HEK293T (cell line): ENCODE data around the gene SLC39A3.

Source experiments
- CTCF ChIA-PET: fragments of 350-600 bp; formaldehyde crosslinking; extraction: SDS; loops from one replicate; lab custom pipeline; 2021; ENCODE audit warnings: antibody characterized with exemption, inconsistent platforms; lab: Yijun Ruan, JAX
- POLR2A ChIA-PET: fragments of 350-600 bp; formaldehyde crosslinking; extraction: SDS; loops from one replicate; lab custom pipeline; 2020; ENCODE audit warnings: antibody characterized with exemption, inconsistent platforms; lab: Yijun Ruan, JAX
- DNase-seq: peaks from one replicate; pipeline ENCODE4 v3.0.0; 2012; ENCODE audit warnings: mixed read lengths; ENCODE audit errors: extremely low spot score
- ARNT ChIP-seq: fragments of 450-650 bp; IDR thresholded peaks from 2 replicates; pipeline ENCODE4 v1.6.1; 2017; ENCODE audit warnings: mild to moderate bottlenecking
- BHLHE40 ChIP-seq: fragments of 450-650 bp; IDR thresholded peaks from 2 replicates; pipeline ENCODE4 v1.6.1; 2016; ENCODE audit warnings: mild to moderate bottlenecking, moderate library complexity, borderline replicate concordance
- CTBP1 ChIP-seq: fragments of 450-650 bp; IDR thresholded peaks from 2 replicates; pipeline ENCODE4 v1.6.1; 2016; ENCODE audit warnings: borderline replicate concordance
- ELF4 ChIP-seq: fragments of 450-650 bp; IDR thresholded peaks from 2 replicates; pipeline ENCODE4 v1.6.1; 2017; ENCODE audit warnings: antibody characterized with exemption
- FOXA1 ChIP-seq: fragments of 450-650 bp; IDR thresholded peaks from 2 replicates; pipeline ENCODE4 v1.6.1; 2016; ENCODE audit warnings: mild to moderate bottlenecking
- FOXK2 ChIP-seq: fragments of 450-650 bp; IDR thresholded peaks from 2 replicates; pipeline ENCODE4 v1.6.1; 2016; ENCODE audit warnings: mild to moderate bottlenecking
- FOXM1 ChIP-seq: fragments of 450-650 bp; IDR thresholded peaks from 2 replicates; pipeline ENCODE4 v1.6.1; 2017; ENCODE audit warnings: mild to moderate bottlenecking, borderline replicate concordance
- HDGF ChIP-seq: fragments of 450-650 bp; IDR thresholded peaks from 2 replicates; pipeline ENCODE4 v1.6.1; 2017; ENCODE audit warnings: antibody characterized with exemption, borderline replicate concordance
- L3MBTL2 ChIP-seq: fragments of 450-650 bp; conservative IDR thresholded peaks from 2 replicates; pipeline ENCODE4 v1.6.1; 2016; ENCODE audit warnings: mild to moderate bottlenecking
- LEF1 ChIP-seq: fragments of 450-650 bp; IDR thresholded peaks from 2 replicates; pipeline ENCODE4 v1.6.1; 2017; ENCODE audit warnings: mild to moderate bottlenecking, borderline replicate concordance
- NFRKB ChIP-seq: fragments of 450-650 bp; IDR thresholded peaks from 2 replicates; pipeline ENCODE4 v1.6.1; 2016; ENCODE audit warnings: mild to moderate bottlenecking, moderate library complexity
- PKNOX1 ChIP-seq: fragments of 450-650 bp; IDR thresholded peaks from 2 replicates; pipeline ENCODE4 v1.6.1; 2016
- SP1 ChIP-seq: fragments of 450-650 bp; IDR thresholded peaks from 2 replicates; pipeline ENCODE4 v1.6.1; 2017
- TARDBP ChIP-seq: fragments of 450-650 bp; IDR thresholded peaks from 2 replicates; pipeline ENCODE4 v1.6.1; 2016
- ZNF384 ChIP-seq: fragments of 450-650 bp; IDR thresholded peaks from 2 replicates; pipeline ENCODE4 v1.6.1; 2016

The SLC39A3 gene

DNA sequence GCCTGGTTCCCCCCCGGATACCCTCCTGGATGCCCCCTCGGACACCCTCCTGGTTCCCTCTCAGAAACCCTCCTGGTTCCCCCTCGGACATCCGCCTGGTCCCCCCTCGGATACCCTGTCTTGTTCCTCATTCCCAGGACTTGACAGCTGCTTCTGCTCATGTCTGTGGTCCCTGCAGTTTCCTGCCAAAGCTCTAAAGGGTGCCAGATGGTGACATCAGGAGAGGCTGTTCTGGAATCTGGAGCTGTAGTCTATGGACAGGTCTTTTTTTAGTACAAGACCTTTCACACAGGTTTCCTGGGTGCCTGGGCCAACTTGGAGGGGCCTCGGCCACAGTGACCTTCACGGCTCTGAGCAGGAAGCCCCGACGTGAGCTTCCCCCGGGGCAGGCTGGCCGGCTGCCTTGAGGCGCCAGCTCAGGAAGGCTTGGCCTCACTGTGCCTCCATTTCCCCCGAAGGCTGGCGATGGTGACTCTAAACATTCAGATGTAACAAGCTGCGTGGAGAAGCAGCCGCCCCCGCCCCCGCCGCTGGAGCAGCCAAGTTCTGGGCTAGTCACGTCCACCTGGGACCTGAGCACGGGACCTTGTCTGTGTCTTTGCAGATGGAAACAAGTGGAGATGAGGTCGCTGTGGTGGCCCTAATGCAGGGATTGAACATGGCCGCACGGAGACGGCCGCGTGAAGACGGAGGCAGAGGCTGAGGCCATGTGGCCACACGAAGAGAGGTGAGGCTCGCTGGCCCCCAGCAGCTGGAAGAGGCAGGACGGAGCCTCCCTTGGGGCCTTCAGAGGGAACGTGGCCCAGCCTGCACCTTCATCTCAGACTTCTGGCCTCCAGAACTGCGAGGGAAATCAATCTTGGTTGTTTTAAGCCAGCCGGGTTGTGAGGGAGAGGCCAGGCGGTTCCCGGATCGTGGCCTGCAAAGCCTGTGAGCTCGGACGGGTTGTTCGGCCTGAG is 30.5 kb upstream of the SLC39A3 start:
- no peak for TF ChIP-seq SP1
- TF ChIP-seq PKNOX1: no peak
- TF ChIP-seq CTBP1: no peak
- no peak for TF ChIP-seq FOXA1
- TF ChIP-seq TARDBP: no peak
- TF ChIP-seq L3MBTL2: no peak
- no peak for TF ChIP-seq FOXM1
- DNase-seq: no peak
- CTCF ChIA-PET: no interaction called here
- POLR2A ChIA-PET: no interaction called here

DNA sequence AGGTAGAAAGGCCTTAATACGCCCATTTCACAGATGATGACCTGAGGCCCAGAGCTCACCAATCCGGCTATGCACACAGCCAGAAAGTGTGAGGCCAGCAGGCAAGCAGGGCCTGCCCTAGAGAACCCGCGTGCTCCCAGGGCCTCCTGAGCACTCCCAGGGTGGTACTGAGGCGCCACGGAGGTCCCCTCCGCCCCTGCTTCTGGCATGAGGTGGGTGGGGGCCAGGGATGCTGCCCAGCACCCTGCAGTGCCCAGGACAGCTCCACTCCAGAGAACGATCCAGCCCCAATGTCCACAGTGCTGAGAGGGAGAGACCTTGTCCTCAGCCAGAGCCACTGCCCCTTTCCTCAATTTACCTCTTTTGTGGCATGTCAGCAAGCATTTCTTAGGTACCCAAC is 29.4 kb upstream of the SLC39A3 start:
- TF ChIP-seq TARDBP (no peak), ZNF384 (no peak), LEF1 (no peak), FOXA1 (no peak), PKNOX1 (no peak), HDGF (no peak), BHLHE40 (no peak), NFRKB (no peak)
- DNase-seq: no peak
- ChIA-PET CTCF (no interaction called here), POLR2A (interaction anchor here (1.4 kb wide), 1 partner anchor 12 kb away, joined by 3 read pairs; no protein-coding TSS in a partner anchor)

DNA sequence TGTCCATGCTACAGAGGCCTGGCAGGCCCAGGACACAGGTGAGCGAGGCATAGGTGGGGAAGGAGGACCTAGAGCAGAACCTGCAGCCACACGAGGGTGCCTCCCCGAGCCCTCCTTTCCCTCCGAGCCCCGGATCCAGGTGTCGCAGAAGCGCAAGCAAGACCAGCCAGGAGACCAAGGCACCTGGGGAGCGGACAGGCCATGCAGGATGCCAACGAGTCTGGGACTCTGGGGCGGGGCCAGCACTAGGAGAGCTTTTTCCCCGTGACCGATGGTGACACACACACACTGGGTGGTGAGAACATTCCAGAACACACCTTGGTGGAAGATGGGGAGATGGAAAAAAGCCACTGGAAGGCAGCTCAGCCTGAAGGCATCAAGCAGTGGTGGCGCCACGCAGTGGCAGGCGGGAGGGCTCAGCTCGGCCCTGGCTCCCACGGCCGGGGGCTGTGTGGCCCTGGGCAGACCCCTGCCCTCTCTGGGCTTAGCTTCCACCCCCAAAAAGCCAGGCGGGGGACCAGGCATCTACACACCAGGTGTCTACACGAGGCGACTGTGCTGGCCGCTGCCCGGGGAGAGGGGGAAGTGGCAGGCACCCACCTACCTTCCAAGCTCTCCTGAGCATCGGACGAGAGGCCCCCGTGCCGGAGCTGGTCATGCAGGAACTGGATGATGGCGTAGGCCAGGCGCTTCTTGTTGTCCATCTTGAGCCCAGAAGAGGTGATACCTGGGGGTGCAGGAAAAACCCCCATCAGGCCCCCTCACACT is 28.7 kb upstream of the SLC39A3 start:
- ChIA-PET POLR2A (interaction anchor here (0.8 to 1.4 kb wide), 2 partner anchors 13 to 14 kb away, joined by 3 read pairs; no protein-coding TSS in a partner anchor), CTCF (no interaction called here)
- no peak for TF ChIP-seq LEF1
- no peak for TF ChIP-seq TARDBP
- TF ChIP-seq BHLHE40: no peak
- TF ChIP-seq SP1: no peak
- no peak for TF ChIP-seq HDGF
- no peak for TF ChIP-seq FOXA1
- TF ChIP-seq PKNOX1: no peak
- DNase-seq: no peak

- DNase-seq: no peak
- TF ChIP-seq FOXM1 (no peak), ZNF384 (no peak), FOXK2 (no peak), CTBP1 (no peak), ARNT (no peak), L3MBTL2 (no peak), SP1 (no peak)
- POLR2A ChIA-PET: no interaction called here
- CTCF ChIA-PET: no interaction called here
These were observed 27.9 kb upstream of the SLC39A3 start for GRCh38 chr19:2767688-2768087.

- no peak for DNase-seq
- no peak for TF ChIP-seq BHLHE40
- no peak for TF ChIP-seq CTBP1
- no peak for TF ChIP-seq FOXM1
- TF ChIP-seq ARNT: no peak
- TF ChIP-seq HDGF: no peak
- TF ChIP-seq ELF4: no peak
- TF ChIP-seq TARDBP: no peak
- TF ChIP-seq PKNOX1: no peak
- TF ChIP-seq FOXK2: no peak
- TF ChIP-seq SP1: no peak
- TF ChIP-seq LEF1: no peak
- no peak for TF ChIP-seq L3MBTL2
- ChIA-PET POLR2A (no interaction called here), CTCF (no interaction called here)
These were observed 27.0 kb upstream of the SLC39A3 start for GRCh38 chr19:2766594-2767372.
